Erythroblast (primary cell): ENCODE measurements around the gene RHOBTB1.

Experiments
- GATA1 ChIP-seq: IDR thresholded peaks from 2 replicates; pipeline ENCODE4 v1.6.1; 2011; ENCODE audit warnings: low read depth, mild to moderate bottlenecking, control low read depth, low read length, moderate library complexity
- POLR2A ChIP-seq: IDR thresholded peaks from 2 replicates; pipeline ENCODE4 v1.6.1; 2011; ENCODE audit warnings: mild to moderate bottlenecking, low read length

GRCh38 chr10:60920479-60920878, 23.5 kb downstream of the RHOBTB1 start:
- no peak for TF ChIP-seq POLR2A
- TF ChIP-seq GATA1 = no peak
